Activated CD8-positive, alpha-beta memory T cell treated with anti-CD3 and anti-CD28 coated beads, Interleukin-2, amount 10 ng/mL, durations not matched to agents 7 days and 5 days (primary cell): ENCODE results near the gene SLC4A2. TPM values are rescaled to one million over a fixed set of nuclear protein-coding genes. Genes with fewer than 3 reads are reported as not detected.

ENCODE experiments used
- ATAC-seq: fragments of 150-1000 bp; cut with Tn5 transposase; one replicate; pipeline ENCODE4 v1.10.0; 2021; ENCODE audit warnings: moderate library complexity
- CTCF ChIA-PET: fragments of 350-600 bp; sonication (Branson Sonifier 250); formaldehyde crosslinking; loops from one replicate; lab custom pipeline; 2021; ENCODE audit warnings: antibody characterized with exemption; lab: Charles Lee
- DNase-seq: peaks from one replicate; pipeline ENCODE4 v3.0.0-alpha.2; 2020
- H3K27ac Mint-ChIP-seq: one replicate; pipeline ENCODE4 v1.8.0; 2021; ENCODE audit warnings: mild to moderate bottlenecking, mixed read lengths
- H3K27me3 Mint-ChIP-seq: one replicate; pipeline ENCODE4 v1.8.0; 2021; ENCODE audit warnings: mixed read lengths
- H3K36me3 Mint-ChIP-seq: one replicate; pipeline ENCODE4 v1.8.0; 2021; ENCODE audit warnings: mild to moderate bottlenecking, mixed read lengths
- H3K4me1 Mint-ChIP-seq: one replicate; pipeline ENCODE4 v1.8.0; 2021; ENCODE audit warnings: mixed read lengths
- H3K4me3 Mint-ChIP-seq: one replicate; pipeline ENCODE4 v1.8.0; 2021; ENCODE audit warnings: mild to moderate bottlenecking, moderate library complexity, mixed read lengths
- H3K9me3 Mint-ChIP-seq: one replicate; pipeline ENCODE4 v1.8.0; 2022; ENCODE audit warnings: low read depth, mixed read lengths
- total RNA-seq, 2 experiments: library from RNA; stranded (reverse); gene quantifications; one replicate each; pipeline ENCODE4 v1.2.3, GENCODE V29; 2021

Gene SLC4A2
- total RNA-seq, 2 experiments from 2014 or later: 114 to 121 TPM

- Mint-ChIP-seq H3K9me3 (no peaks in the 10 kb centered on the region), H3K27ac (no peak overlapping the region), H3K36me3 (no peaks in the 10 kb centered on the region), H3K4me3 (no peak overlapping the region), H3K27me3 (no peaks in the 10 kb centered on the region), H3K4me1 (no peaks in the 10 kb centered on the region)
- CTCF ChIA-PET: interaction anchor here (1.6 kb wide), 1 partner anchor 20 kb away, joined by 6 read pairs; no protein-coding TSS in a partner anchor
- no peak for ATAC-seq
- no peak for DNase-seq
Observed at GRCh38 chr7:151103973-151104372, 44.6 kb downstream of the SLC4A2 start.

GRCh38 chr7:151104411-151105235 lies 45.2 kb downstream of the SLC4A2 start:
- CTCF ChIA-PET: interaction anchor here (1.2 kb wide), 1 partner anchor 206 kb away, joined by 7 read pairs; no protein-coding TSS in a partner anchor
- no peaks in the 10 kb centered on the region for H3K4me1 Mint-ChIP-seq
- H3K36me3 Mint-ChIP-seq: no peaks in the 10 kb centered on the region
- ATAC-seq (no peak), DNase-seq (no peak)
- no peaks in the 10 kb centered on the region for H3K27me3 Mint-ChIP-seq
- no peak overlapping the region for H3K27ac Mint-ChIP-seq
- H3K9me3 Mint-ChIP-seq: no peaks in the 10 kb centered on the region
- H3K4me3 Mint-ChIP-seq: no peak overlapping the region

GRCh38 chr7:151107882-151108281 lies 48.5 kb downstream of the SLC4A2 start:
- Mint-ChIP-seq H3K27ac (no peak overlapping the region), H3K9me3 (no peaks in the 10 kb centered on the region)

GRCh38 chr7:151109094-151110048 lies 50.0 kb downstream of the SLC4A2 start:
- Mint-ChIP-seq H3K4me3 (no peak overlapping the region), H3K36me3 (no peaks in the 10 kb centered on the region), H3K4me1 (no peaks in the 10 kb centered on the region), H3K9me3 (no peaks in the 10 kb centered on the region), H3K27ac (no peak overlapping the region), H3K27me3 (peaks cover 16% of the 10 kb centered on the region)
- no peak for ATAC-seq
- DNase-seq: no peak
- CTCF ChIA-PET: interaction anchor here (0.8 to 6.9 kb wide), 15 partner anchors 11 to 211 kb away, joined by 3 to 69 read pairs (median 6); partner anchors contain the start of genes ABCB8 and TMUB1

More at GRCh38 chr7:151107882-151108281, 48.5 kb downstream of the SLC4A2 start:
- Mint-ChIP-seq H3K4me1 (no peaks in the 10 kb centered on the region), H3K4me3 (no peak overlapping the region), H3K36me3 (no peaks in the 10 kb centered on the region), H3K27me3 (peaks cover 3% of the 10 kb centered on the region)
- CTCF ChIA-PET: interaction anchor here (0.7 to 6.9 kb wide), 5 partner anchors 16 to 145 kb away, joined by 3 to 69 read pairs (median 3); no protein-coding TSS in a partner anchor
- ATAC-seq (no peak), DNase-seq (no peak)

GRCh38 chr7:151110236-151110940 lies 51.0 kb downstream of the SLC4A2 start:
- H3K27me3 Mint-ChIP-seq: peaks cover 16% of the 10 kb centered on the region
- H3K4me1 Mint-ChIP-seq: no peaks in the 10 kb centered on the region
- no peak overlapping the region for H3K4me3 Mint-ChIP-seq
- no peak for DNase-seq
- no peaks in the 10 kb centered on the region for H3K36me3 Mint-ChIP-seq
- no peaks in the 10 kb centered on the region for H3K9me3 Mint-ChIP-seq
- no peak overlapping the region for H3K27ac Mint-ChIP-seq
- CTCF ChIA-PET: interaction anchor here (0.7 to 6.9 kb wide), 30 partner anchors 10 to 212 kb away, joined by 3 to 69 read pairs (median 6); partner anchors contain the start of genes ABCB8, CHPF2 and FASTK
- ATAC-seq: no peak

GRCh38 chr7:151110941-151111645 lies 51.7 kb downstream of the SLC4A2 start:
- no peaks in the 10 kb centered on the region for H3K36me3 Mint-ChIP-seq
- no peak overlapping the region for H3K4me3 Mint-ChIP-seq
- peaks cover 16% of the 10 kb centered on the region for H3K27me3 Mint-ChIP-seq
- H3K4me1 Mint-ChIP-seq: peaks cover 2% of the 10 kb centered on the region
- DNase-seq (peak; percentile 84), ATAC-seq (peak; percentile 85)
- no peak overlapping the region for H3K27ac Mint-ChIP-seq
- CTCF ChIA-PET: interaction anchor here (0.6 to 6.9 kb wide), 34 partner anchors 9 to 213 kb away, joined by 3 to 69 read pairs (median 5); partner anchors contain the start of genes ABCB8, CHPF2, FASTK and TMUB1
- H3K9me3 Mint-ChIP-seq: no peaks in the 10 kb centered on the region

- Mint-ChIP-seq H3K9me3 (no peaks in the 10 kb centered on the region), H3K4me1 (peaks cover 5% of the 10 kb centered on the region), H3K27ac (no peak overlapping the region), H3K27me3 (peaks cover 16% of the 10 kb centered on the region), H3K36me3 (no peaks in the 10 kb centered on the region), H3K4me3 (peak overlapping the region; percentile 20)
- ATAC-seq: no peak
- no peak for DNase-seq
- CTCF ChIA-PET: interaction anchor here (0.8 to 6.9 kb wide), 13 partner anchors 11 to 335 kb away, joined by 3 to 69 read pairs (median 4); partner anchors contain the start of genes ABCB8 and ABCF2
Observed at GRCh38 chr7:151113344-151114150, 54.2 kb downstream of the SLC4A2 start.

- no peaks in the 10 kb centered on the region for H3K36me3 Mint-ChIP-seq
- CTCF ChIA-PET: interaction anchor here (0.8 to 4.6 kb wide), 14 partner anchors 10 to 216 kb away, joined by 3 to 29 read pairs (median 4); partner anchors contain the start of genes ABCB8 and ABCF2
- peaks cover 5% of the 10 kb centered on the region for H3K4me1 Mint-ChIP-seq
- DNase-seq: no peak
- peak; percentile 22 for ATAC-seq
- peak overlapping the region; percentile 20 for H3K4me3 Mint-ChIP-seq
- H3K27me3 Mint-ChIP-seq: peaks cover 16% of the 10 kb centered on the region
- no peak overlapping the region for H3K27ac Mint-ChIP-seq
- H3K9me3 Mint-ChIP-seq: no peaks in the 10 kb centered on the region
Observed at GRCh38 chr7:151114151-151115090, 55.0 kb downstream of the SLC4A2 start.

GRCh38 chr7:151115121-151115835 lies 55.9 kb downstream of the SLC4A2 start:
- CTCF ChIA-PET: interaction anchor here (0.5 to 3.0 kb wide), 10 partner anchors 9 to 217 kb away, joined by 3 to 11 read pairs (median 4); partner anchors contain the start of genes ABCB8 and ABCF2
- peaks cover 5% of the 10 kb centered on the region for H3K4me1 Mint-ChIP-seq
- peaks cover 16% of the 10 kb centered on the region for H3K27me3 Mint-ChIP-seq
- peak; percentile 65 for ATAC-seq
- H3K9me3 Mint-ChIP-seq: no peaks in the 10 kb centered on the region
- no peak overlapping the region for H3K27ac Mint-ChIP-seq
- DNase-seq: no peak
- H3K36me3 Mint-ChIP-seq: no peaks in the 10 kb centered on the region
- peak overlapping the region; percentile 46 for H3K4me3 Mint-ChIP-seq

- H3K27me3 Mint-ChIP-seq: peaks cover 16% of the 10 kb centered on the region
- H3K27ac Mint-ChIP-seq: no peak overlapping the region
- no peak for ATAC-seq
- H3K36me3 Mint-ChIP-seq: no peaks in the 10 kb centered on the region
- H3K4me1 Mint-ChIP-seq: peaks cover 5% of the 10 kb centered on the region
- H3K4me3 Mint-ChIP-seq: peak overlapping the region; percentile 46
- CTCF ChIA-PET: interaction anchor here (0.5 to 3.0 kb wide), 10 partner anchors 8 to 217 kb away, joined by 3 to 11 read pairs (median 4); partner anchors contain the start of genes ABCB8 and ABCF2
- no peaks in the 10 kb centered on the region for H3K9me3 Mint-ChIP-seq
- no peak for DNase-seq
Observed at GRCh38 chr7:151115836-151116418, 56.5 kb downstream of the SLC4A2 start.
